ENCODE measurements around the gene IRF9. TPM values are rescaled to one million over a fixed set of nuclear protein-coding genes. Genes with fewer than 3 reads are reported as not detected.

IRF9 gene
- total and polyA plus RNA-seq, 2 experiments from 2014 or later, result 8.2 to 8.4 TPM

DNA sequence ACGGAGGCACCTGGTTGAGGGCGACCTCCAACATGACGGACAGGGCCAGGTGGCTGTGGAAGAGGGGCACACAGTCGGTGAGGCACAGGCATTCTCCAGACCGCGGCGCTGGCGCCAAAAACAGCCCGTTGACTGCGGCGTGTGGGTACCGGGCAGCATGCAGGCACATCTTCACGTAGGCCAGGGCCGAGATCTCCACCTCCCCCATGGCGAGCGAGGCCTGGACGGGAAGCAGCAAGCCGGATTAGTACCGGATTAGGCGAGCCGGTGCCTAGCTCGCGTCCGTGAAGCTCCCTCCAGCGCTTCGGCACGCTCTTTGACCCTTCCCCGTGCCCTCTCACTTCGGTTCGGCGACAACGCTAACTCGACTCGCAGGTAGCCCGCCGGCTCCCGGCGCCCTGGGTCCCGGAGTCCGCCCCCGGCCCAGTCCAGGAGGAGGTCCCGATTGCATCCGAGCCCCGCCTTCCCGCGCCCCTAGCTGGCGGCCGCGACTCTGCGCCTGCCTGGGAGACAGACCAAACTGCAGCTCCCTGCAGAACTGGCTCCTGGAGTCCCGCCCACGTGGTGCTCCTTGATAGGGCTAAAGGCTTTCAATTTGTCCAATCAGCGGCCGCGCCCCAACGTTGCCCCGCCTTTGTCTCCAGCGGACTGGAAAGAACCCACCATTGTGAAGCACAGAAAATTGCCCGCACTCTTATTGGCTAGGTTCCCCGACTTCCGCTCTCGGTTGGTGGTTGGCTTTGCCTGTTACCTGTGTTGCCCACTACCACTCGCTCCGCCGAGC is 19.8 kb upstream of the IRF9 start, which contains the start of gene EMC9:
EMC9 (minus strand) TSS at position 495 of the 784 bp plus-strand sequence; CDS start at position 208, 287 bp downstream.
- Mint-ChIP-seq H3K4me3 (peak within 1 kb of the TSS; percentile 99), H3K27ac (peak within 1 kb of the TSS; percentile 98), H3K9me3 (no peaks in the 10 kb centered on the region), H3K4me1 (peaks cover 44% of the 10 kb centered on the region), H3K36me3 (ENCODE audit: low read depth) (peaks cover 56% of the 10 kb centered on the region), H3K27me3 (ENCODE audit: insufficient read depth, low read depth, poor library complexity) (peaks cover 25% of the 10 kb centered on the region)
- peak within 1 kb of the TSS; percentile 95 for H3K4me2 ChIP-seq
- H4K20me1 ChIP-seq (replicated peaks; ENCODE audit: insufficient read depth), result peaks cover 9% of the 10 kb centered on the region
- H3K36me3 ChIP-seq (ENCODE audit: insufficient read depth), result peaks cover 20% of the 10 kb centered on the region; the same call in 1 of the 2 replicates
- peaks cover 24% of the 10 kb centered on the region for H3K4me1 ChIP-seq (ENCODE audit: insufficient read depth)
- H3K27me3 ChIP-seq (ENCODE audit: insufficient read depth), result no peaks in the 10 kb centered on the region
- H3K9me2 ChIP-seq (ENCODE audit: insufficient read depth), result no peaks in the 10 kb centered on the region
- peak within 1 kb of the TSS; percentile 68 for H3K27ac ChIP-seq (ENCODE audit: low read depth)
- ATAC-seq (peak; percentile 86), DNase-seq (ENCODE audit: low spot score) (peak; percentile 100)
- H3K4me3 ChIP-seq, result peak within 1 kb of the TSS; percentile 99
- H3F3A ChIP-seq (replicated peaks; ENCODE audit: low read depth), result peaks cover 31% of the 10 kb centered on the region
- TF ChIP-seq POLR2AphosphoS5 (IDR thresholded peaks at IDR 0.05; ENCODE audit: low read depth) (peak; percentile 98), EZH2 (IDR thresholded peaks at IDR 0.05; ENCODE audit: low read depth, unreplicated experiment) (no peak), CREB1 (CRISPR knock-in tag; IDR thresholded peaks at IDR 0.05; ENCODE audit: low read depth) (peak; percentile 61)
- TF ChIP-seq, protein P1, sequence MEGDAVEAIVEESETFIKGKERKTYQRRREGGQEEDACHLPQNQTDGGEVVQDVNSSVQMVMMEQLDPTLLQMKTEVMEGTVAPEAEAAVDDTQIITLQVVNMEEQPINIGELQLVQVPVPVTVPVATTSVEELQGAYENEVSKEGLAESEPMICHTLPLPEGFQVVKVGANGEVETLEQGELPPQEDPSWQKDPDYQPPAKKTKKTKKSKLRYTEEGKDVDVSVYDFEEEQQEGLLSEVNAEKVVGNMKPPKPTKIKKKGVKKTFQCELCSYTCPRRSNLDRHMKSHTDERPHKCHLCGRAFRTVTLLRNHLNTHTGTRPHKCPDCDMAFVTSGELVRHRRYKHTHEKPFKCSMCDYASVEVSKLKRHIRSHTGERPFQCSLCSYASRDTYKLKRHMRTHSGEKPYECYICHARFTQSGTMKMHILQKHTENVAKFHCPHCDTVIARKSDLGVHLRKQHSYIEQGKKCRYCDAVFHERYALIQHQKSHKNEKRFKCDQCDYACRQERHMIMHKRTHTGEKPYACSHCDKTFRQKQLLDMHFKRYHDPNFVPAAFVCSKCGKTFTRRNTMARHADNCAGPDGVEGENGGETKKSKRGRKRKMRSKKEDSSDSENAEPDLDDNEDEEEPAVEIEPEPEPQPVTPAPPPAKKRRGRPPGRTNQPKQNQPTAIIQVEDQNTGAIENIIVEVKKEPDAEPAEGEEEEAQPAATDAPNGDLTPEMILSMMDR (conservative IDR thresholded peaks at IDR 0.05; ENCODE audit: low read depth in 2 of 2), result peak; percentile 0 to 9; a peak in 1 of 4 replicates
- H2AFZ ChIP-seq, result peak within 1 kb of the TSS; percentile 67
- H3K79me2 ChIP-seq (replicated peaks; ENCODE audit: insufficient read depth), result peaks cover 35% of the 10 kb centered on the region

DNA sequence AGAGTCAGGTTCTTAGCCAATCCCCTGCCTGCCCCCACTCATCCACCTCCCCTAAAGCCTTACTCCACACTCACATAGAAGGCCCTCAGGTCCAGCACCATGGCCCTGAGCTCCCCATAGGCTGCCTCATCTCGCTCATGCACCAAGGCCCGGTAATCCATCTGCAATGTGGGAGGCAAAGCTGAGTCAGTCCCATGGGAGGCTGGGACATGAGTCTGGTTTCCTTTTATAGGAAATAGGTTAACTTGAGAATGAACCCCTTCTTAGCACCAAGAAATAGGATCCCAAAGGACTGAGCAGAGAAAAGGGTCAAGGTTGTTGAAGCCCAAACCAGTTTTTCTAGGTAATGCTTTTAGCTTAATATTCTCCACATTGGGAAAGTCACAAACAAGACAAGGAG is 17.6 kb upstream of the IRF9 start:
- Mint-ChIP-seq H3K4me3 (no peak overlapping the region), H3K36me3 (ENCODE audit: low read depth) (peaks cover 49% of the 10 kb centered on the region), H3K27ac (no peak overlapping the region), H3K4me1 (peaks cover 35% of the 10 kb centered on the region), H3K27me3 (ENCODE audit: insufficient read depth, low read depth, poor library complexity) (peaks cover 27% of the 10 kb centered on the region), H3K9me3 (no peaks in the 10 kb centered on the region)
- Histone ChIP-seq H3K27ac (ENCODE audit: low read depth) (no peak overlapping the region), H3K4me2 (no peak overlapping the region), H3K4me3 (no peak overlapping the region), H4K20me1 (replicated peaks; ENCODE audit: insufficient read depth) (peaks cover 16% of the 10 kb centered on the region), H3K79me2 (replicated peaks; ENCODE audit: insufficient read depth) (peaks cover 46% of the 10 kb centered on the region), H2AFZ (no peak overlapping the region), H3K27me3 (ENCODE audit: insufficient read depth) (no peaks in the 10 kb centered on the region), H3K4me1 (ENCODE audit: insufficient read depth) (peaks cover 23% of the 10 kb centered on the region), H3K9me2 (ENCODE audit: insufficient read depth) (no peaks in the 10 kb centered on the region), H3K36me3 (ENCODE audit: insufficient read depth) (peaks cover 15% of the 10 kb centered on the region; the same call in 1 of the 2 replicates), H3F3A (replicated peaks; ENCODE audit: low read depth) (peaks cover 21% of the 10 kb centered on the region)
- DNase-seq (ENCODE audit: low spot score) (no peak), ATAC-seq (no peak)
- TF ChIP-seq, protein P1 (conservative IDR thresholded peaks at IDR 0.05; ENCODE audit: low read depth in 2 of 2), result no peak
- TF ChIP-seq ZNF114 (CRISPR knock-in tag; IDR thresholded peaks at IDR 0.05) (no peak), JUNB (IDR thresholded peaks at IDR 0.05; ENCODE audit: unreplicated experiment) (no peak), CREB1 (CRISPR knock-in tag; IDR thresholded peaks at IDR 0.05; ENCODE audit: low read depth) (no peak), POLR2AphosphoS5 (IDR thresholded peaks at IDR 0.05; ENCODE audit: low read depth) (no peak)
- TF ChIP-seq, protein P2, sequence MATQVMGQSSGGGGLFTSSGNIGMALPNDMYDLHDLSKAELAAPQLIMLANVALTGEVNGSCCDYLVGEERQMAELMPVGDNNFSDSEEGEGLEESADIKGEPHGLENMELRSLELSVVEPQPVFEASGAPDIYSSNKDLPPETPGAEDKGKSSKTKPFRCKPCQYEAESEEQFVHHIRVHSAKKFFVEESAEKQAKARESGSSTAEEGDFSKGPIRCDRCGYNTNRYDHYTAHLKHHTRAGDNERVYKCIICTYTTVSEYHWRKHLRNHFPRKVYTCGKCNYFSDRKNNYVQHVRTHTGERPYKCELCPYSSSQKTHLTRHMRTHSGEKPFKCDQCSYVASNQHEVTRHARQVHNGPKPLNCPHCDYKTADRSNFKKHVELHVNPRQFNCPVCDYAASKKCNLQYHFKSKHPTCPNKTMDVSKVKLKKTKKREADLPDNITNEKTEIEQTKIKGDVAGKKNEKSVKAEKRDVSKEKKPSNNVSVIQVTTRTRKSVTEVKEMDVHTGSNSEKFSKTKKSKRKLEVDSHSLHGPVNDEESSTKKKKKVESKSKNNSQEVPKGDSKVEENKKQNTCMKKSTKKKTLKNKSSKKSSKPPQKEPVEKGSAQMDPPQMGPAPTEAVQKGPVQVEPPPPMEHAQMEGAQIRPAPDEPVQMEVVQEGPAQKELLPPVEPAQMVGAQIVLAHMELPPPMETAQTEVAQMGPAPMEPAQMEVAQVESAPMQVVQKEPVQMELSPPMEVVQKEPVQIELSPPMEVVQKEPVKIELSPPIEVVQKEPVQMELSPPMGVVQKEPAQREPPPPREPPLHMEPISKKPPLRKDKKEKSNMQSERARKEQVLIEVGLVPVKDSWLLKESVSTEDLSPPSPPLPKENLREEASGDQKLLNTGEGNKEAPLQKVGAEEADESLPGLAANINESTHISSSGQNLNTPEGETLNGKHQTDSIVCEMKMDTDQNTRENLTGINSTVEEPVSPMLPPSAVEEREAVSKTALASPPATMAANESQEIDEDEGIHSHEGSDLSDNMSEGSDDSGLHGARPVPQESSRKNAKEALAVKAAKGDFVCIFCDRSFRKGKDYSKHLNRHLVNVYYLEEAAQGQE (IDR thresholded peaks at IDR 0.05; ENCODE audit: unreplicated experiment), result no peak
- TF ChIP-seq, protein P3, sequence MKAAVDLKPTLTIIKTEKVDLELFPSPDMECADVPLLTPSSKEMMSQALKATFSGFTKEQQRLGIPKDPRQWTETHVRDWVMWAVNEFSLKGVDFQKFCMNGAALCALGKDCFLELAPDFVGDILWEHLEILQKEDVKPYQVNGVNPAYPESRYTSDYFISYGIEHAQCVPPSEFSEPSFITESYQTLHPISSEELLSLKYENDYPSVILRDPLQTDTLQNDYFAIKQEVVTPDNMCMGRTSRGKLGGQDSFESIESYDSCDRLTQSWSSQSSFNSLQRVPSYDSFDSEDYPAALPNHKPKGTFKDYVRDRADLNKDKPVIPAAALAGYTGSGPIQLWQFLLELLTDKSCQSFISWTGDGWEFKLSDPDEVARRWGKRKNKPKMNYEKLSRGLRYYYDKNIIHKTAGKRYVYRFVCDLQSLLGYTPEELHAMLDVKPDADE (IDR thresholded peaks at IDR 0.05), result no peak

All from GM23338 (cell line).